ENCODE results near the gene ASXL3.

Gene ASXL3

GRCh38 chr18:33583901-33584300 lies 5.9 kb downstream of the ASXL3 start:
- DNase-seq (ENCODE audit: low read depth in 3 of 3) = no peak

GRCh38 chr18:33584548-33585430 lies 6.8 kb downstream of the ASXL3 start:
- no peak for DNase-seq (ENCODE audit: low read depth in 3 of 3)

DNA sequence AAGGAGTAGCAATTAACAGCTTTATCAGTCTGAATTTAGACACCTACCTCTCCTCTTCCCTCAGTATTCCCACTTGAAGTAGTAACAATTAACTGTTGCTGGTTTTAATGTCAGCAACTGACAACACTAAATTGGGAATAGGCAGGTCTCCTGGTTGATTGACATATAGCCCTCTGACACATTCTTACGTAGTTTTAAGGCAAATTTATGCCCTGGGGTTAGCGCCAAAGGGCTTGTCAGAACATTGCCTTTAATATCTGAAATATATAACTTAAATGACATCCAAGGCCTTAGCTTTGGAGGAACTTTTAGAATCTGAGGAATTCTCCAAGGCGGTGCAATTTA lies 7.4 kb downstream of the ASXL3 start:
- DNase-seq (ENCODE audit: low read depth in 3 of 3) = no peak

DNA sequence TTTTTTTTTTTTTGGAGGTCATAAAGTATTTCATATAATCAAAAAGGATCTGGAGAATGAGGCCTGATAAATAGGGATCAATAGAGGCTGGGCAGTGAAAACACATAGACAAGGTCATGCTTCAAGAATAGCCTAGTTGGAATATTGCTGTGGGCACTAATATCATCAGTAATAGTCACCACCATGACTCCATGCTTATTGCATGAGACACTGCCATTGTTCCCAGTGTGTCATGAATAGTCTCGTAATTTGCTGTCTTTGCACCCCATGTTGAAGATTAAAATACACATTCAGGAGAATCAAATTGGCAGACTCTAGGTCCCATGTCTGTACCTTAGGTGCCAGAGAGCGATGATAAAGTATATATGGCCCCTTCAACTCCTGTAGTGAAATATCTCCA lies 10.3 kb downstream of the ASXL3 start:
- DNase-seq (ENCODE audit: low read depth in 3 of 3) = no peak

DNA sequence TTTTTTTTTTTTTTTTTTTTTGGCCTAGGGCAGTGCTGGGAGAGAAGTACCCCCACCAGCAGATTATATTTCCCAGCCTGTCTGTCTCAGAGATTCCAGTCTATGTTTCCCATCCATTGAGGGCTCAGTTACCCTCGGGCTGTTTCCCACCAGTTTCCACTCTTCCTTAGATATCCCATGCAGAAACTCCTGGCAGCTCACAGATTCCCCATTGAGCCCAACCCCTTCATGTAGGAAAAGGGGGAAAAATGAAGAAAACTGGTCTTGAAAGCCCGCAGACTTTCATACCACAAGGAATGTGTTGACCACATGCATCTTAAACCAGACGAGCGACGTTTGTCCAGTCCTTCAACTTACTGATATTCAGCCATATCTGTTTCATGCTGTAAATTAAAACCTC lies 15.2 kb downstream of the ASXL3 start:
- DNase-seq (ENCODE audit: low read depth in 3 of 3) = no peak

GRCh38 chr18:33594799-33595198 lies 16.8 kb downstream of the ASXL3 start:
- DNase-seq (ENCODE audit: low read depth in 3 of 3) = no peak

DNA sequence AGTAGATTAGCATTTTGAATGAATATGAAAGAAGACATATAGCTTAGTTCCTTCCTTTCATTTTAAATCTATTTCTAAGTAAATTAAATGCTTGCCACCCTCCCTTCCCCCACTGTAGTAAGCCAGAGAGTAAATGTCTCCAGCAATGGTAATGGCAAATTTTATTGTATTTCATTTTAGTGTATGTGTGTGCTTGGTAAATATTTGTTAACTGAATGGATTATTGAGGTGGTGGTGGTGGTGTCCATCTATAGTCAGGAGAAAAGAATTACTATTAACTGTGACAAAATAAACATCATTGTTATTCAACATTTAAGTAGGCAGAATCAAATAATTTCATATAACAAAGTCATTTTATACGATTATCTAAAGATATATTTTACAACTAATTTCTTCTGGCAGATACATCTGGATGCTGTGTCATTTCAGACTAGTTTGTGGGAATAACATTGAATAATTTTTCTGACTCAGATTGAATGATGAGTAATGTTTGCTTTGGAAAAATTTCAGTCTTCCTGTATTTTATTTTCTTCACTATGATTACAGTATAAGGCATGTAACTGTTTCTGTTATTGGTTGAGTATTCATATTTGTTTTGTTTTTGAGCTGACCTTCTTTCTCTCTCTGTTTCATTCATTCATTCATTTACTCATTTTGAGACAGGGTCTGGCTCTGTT lies 18.3 kb downstream of the ASXL3 start:
- DNase-seq (ENCODE audit: low read depth in 3 of 3) = no peak

- no peak for DNase-seq (ENCODE audit: low read depth in 3 of 3)
Observed at GRCh38 chr18:33600846-33601245, 22.8 kb downstream of the ASXL3 start.

- no peak for DNase-seq (ENCODE audit: low read depth in 3 of 3)
Observed at GRCh38 chr18:33603454-33603853, 25.4 kb downstream of the ASXL3 start.

DNA sequence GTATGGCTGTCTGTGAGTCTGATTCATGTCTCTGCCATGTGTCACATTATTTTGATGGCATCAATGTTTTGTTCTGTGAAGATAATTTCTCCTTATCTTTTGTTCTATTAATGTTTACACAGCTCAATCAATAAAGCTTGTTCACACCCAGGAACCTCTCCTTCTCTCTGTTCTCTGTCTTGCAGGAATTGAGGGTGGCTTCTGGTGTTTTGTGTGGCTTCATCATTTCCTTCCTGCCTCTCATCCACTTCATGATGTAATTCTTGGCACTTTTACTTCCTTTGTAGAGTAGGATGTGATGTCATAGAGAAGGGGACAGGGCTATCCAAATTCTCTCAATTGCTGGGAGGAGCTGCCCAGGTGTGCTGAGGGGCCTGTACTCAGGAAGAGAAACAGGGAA lies 27.2 kb downstream of the ASXL3 start:
- no peak for DNase-seq (ENCODE audit: low read depth in 3 of 3)

DNA sequence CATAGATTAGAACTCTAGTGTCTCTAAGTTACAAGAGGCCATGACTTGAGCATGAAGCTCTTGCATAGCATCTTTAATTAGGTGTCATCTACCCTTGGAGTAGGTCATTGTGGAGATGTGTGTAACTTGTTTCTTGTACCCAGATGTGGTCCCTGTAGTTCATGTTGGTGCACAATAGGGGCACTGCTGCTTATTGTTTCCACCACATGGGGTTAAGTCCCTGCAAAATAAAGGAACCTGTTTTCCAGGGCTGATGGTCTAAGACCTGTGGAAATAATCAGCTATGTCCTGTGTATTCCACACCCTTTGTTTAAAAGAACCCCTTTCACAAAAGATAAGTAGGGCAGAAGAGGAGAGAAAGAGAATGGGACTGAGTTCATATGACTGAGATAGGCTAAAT lies 28.6 kb downstream of the ASXL3 start:
- DNase-seq (ENCODE audit: low read depth in 3 of 3) = no peak

DNA sequence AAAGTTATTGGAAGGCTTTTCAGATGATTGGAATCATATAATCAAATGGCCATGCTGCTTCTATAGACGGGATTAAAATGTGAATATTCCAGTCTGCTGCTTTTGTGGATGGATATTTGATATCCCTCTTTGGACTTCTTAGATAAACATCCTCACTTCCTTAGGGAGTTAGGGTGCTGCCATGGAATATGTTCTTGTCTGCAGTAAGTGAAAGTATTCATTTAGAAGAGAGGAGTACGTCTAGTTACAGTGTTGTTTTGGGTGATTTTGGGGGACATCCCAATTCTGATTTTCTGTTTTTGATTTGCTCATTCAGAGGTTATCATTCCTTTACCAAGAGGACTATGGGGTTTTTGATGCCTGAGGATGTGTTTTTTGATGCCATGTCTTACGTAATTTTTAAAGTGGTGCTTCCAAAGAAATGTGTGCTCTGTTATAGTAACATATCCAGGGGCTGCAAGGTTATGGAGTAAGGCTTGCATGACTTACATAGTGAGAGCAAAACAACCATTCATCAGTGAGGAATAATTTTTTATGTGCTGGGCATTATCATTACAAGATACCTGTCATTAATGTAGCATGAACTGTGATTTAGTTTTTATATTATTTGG lies 33.6 kb downstream of the ASXL3 start:
- no peak for DNase-seq (ENCODE audit: low read depth in 3 of 3)

DNA sequence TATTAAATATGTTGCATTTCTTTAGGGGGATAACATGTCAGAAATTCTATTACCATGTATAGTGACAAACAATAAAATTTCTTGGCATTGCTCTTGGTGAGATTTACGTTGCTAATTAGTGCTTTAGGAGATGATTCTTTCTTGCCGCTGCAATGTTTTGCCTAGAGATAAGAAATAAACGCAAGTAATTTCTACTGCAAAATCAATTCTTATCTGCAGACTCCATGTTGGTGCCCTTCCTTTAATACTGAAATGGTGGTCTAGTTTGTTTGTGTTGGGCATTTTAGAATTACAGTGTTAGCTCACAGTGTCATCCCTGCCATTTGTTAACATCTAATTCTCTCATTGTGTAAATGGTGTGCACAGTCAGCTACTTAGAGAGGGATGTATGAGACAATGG lies 34.6 kb downstream of the ASXL3 start:
- no peak for DNase-seq (ENCODE audit: low read depth in 3 of 3)

- no peak for DNase-seq (ENCODE audit: low read depth in 3 of 3)
Observed at GRCh38 chr18:33616556-33616955, 38.5 kb downstream of the ASXL3 start.

DNA sequence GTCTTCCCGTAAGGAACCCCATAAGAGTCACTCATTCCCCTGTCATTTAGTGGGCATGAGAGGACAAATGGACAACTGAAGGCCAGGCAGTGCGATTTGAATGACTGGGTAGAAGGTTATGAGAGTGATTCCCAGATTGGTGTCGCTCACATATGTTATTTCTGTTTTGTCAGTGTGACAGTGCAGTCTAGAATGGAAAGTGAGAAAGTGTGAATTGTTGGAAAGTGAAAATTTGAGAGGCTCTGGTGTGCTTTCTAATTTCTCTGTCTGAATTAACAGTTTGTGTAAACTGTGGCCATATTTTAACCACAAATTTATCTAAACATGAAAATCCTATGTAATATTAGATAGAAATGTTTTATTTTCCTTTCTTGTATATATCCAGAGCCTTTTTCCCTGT lies 49.1 kb downstream of the ASXL3 start:
- DNase-seq (ENCODE audit: low read depth in 3 of 3) = no peak

GRCh38 chr18:33630476-33630875 lies 52.5 kb downstream of the ASXL3 start:
- no peak for DNase-seq (ENCODE audit: low read depth in 3 of 3)

- DNase-seq (ENCODE audit: low read depth in 3 of 3) = no peak
Observed at GRCh38 chr18:33641141-33641540, 63.1 kb downstream of the ASXL3 start.

GRCh38 chr18:33644494-33644893 lies 66.5 kb downstream of the ASXL3 start:
- no peak for DNase-seq (ENCODE audit: low read depth in 3 of 3)

DNA sequence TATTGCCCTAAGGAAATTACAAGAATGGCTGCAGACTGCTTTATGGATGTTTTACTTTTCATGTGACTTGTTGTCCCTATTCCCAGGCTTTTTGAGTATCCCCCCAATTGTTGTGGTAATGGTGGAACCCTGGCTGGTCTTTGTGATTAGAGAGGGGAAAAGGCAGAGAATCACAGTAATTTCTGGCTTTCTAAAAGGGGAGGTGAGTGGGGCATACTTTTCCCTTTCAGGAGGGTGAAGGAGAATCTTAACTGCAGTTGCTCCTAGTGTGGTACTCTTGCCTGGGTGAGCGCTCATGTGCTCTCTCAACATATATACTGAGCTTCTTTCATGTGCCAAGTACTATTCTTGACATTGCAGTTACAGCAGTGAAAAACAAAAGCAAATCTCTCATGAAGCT lies 69.3 kb downstream of the ASXL3 start:
- DNase-seq (ENCODE audit: low read depth in 3 of 3) = no peak

GRCh38 chr18:33652635-33653034 lies 74.6 kb downstream of the ASXL3 start:
- no peak for DNase-seq (ENCODE audit: low read depth in 3 of 3)

DNA sequence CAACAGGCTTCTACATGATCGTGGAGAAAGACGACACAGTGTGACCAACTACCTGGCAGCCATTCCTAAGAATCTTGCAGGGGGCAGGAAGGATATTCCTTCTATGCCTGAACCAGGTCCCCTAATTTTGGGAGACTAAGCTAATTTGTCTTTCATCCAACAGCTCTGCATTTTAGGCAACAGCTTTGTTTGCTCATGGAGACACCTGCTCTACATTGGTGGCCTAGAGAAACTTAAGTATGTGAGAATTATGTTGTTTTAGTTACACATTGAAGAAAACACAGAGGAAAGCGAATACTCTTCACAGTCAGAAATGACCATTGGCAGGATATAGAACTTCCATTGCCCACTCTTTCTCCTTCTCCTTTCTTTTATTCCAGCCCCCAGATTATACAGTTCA lies 75.2 kb downstream of the ASXL3 start:
- no peak for DNase-seq (ENCODE audit: low read depth in 3 of 3)

DNA sequence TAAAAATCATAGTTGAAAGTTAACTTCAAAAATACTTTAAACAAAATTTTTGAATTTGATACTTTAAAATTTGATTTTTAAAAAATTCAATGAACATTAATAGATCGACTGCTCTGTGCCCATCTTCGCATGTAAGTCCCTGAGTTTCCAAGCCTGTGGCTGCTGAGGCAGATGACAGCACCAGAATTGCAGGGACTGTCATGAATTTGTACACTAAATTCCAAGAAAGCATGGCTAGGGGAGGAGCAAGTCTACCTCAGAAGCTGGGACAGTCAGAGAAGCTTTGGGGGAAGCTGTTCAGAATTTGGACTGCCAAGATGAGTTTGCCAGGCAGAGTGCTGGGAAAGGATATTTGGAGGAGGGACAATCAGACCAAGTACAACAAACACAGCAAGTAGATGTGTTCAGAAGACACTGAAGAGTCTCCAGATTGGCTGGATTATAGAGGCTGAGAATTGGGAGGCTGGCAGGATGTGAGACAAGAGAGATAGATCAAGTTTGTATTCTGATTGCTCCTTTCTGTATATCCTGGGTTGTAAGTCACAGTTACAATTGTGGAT lies 79.0 kb downstream of the ASXL3 start:
- DNase-seq (ENCODE audit: low read depth in 3 of 3) = no peak
